Measurements from ENCODE around the gene SLX4IP. TPM values are rescaled to one million over a fixed set of nuclear protein-coding genes. Genes with fewer than 3 reads are reported as not detected.

Gene SLX4IP
- total RNA-seq, 1 donor from 2014 or later: 4.5 TPM

GRCh38 chr20:10489853-10490252 is 54.7 kb downstream of the SLX4IP start:
- H3K4me3 ChIP-seq: no peak overlapping the region
- H3K4me1 ChIP-seq: no peaks in the 10 kb centered on the region
- DNase-seq (ENCODE audit: low spot score in 2 of 2): no peak
- H3K27me3 ChIP-seq: no peaks in the 10 kb centered on the region
- no peaks in the 10 kb centered on the region for H3K36me3 ChIP-seq
- no peaks in the 10 kb centered on the region for H3K9me3 ChIP-seq
- TF ChIP-seq, protein P1, sequence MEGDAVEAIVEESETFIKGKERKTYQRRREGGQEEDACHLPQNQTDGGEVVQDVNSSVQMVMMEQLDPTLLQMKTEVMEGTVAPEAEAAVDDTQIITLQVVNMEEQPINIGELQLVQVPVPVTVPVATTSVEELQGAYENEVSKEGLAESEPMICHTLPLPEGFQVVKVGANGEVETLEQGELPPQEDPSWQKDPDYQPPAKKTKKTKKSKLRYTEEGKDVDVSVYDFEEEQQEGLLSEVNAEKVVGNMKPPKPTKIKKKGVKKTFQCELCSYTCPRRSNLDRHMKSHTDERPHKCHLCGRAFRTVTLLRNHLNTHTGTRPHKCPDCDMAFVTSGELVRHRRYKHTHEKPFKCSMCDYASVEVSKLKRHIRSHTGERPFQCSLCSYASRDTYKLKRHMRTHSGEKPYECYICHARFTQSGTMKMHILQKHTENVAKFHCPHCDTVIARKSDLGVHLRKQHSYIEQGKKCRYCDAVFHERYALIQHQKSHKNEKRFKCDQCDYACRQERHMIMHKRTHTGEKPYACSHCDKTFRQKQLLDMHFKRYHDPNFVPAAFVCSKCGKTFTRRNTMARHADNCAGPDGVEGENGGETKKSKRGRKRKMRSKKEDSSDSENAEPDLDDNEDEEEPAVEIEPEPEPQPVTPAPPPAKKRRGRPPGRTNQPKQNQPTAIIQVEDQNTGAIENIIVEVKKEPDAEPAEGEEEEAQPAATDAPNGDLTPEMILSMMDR (IDR thresholded peaks at IDR 0.05): no peak
- intact Hi-C loops (cut with DNase I): no loop called here
- no peak overlapping the region for H3K27ac ChIP-seq

DNA sequence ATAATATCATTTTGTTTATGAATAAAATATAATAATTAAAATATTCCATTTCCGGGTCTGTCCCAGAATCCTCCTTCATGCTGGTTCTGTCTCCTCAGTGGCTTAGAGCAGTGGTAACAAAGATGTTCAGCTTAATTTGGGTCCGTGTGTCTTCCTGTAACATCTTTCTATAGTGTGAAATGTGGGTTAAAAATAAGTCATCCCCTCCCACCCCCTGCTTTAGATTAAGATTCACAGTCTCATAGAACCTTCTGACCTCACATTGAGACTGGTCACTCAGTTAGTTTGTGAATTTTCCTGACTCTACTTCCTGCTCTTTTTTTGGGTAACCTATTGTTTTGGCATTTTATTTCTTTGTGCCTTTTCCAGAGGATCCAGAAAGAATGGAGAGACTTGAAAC is 55.2 kb downstream of the SLX4IP start:
- no peak overlapping the region for H3K4me3 ChIP-seq
- no peak overlapping the region for H3K27ac ChIP-seq
- H3K27me3 ChIP-seq: no peaks in the 10 kb centered on the region
- intact Hi-C loops (cut with DNase I): no loop called here
- no peak for DNase-seq (ENCODE audit: low spot score in 2 of 2)
- TF ChIP-seq, protein P1 (IDR thresholded peaks at IDR 0.05): no peak
- no peaks in the 10 kb centered on the region for H3K36me3 ChIP-seq
- H3K9me3 ChIP-seq: no peaks in the 10 kb centered on the region
- H3K4me1 ChIP-seq: no peaks in the 10 kb centered on the region

- TF ChIP-seq, protein P1 (IDR thresholded peaks at IDR 0.05): no peak
- H3K4me3 ChIP-seq: no peak overlapping the region
- DNase-seq (ENCODE audit: low spot score in 2 of 2): no peak
- no peaks in the 10 kb centered on the region for H3K36me3 ChIP-seq
- H3K9me3 ChIP-seq: no peaks in the 10 kb centered on the region
- intact Hi-C loops (cut with DNase I): no loop called here
- no peaks in the 10 kb centered on the region for H3K4me1 ChIP-seq
- H3K27me3 ChIP-seq: no peaks in the 10 kb centered on the region
- H3K27ac ChIP-seq: no peak overlapping the region
These were observed 55.6 kb downstream of the SLX4IP start for GRCh38 chr20:10490706-10491105.

- no peaks in the 10 kb centered on the region for H3K9me3 ChIP-seq
- H3K36me3 ChIP-seq: no peaks in the 10 kb centered on the region
- no peaks in the 10 kb centered on the region for H3K27me3 ChIP-seq
- H3K4me1 ChIP-seq: no peaks in the 10 kb centered on the region
- no peak for DNase-seq (ENCODE audit: low spot score in 2 of 2)
- intact Hi-C loops (cut with DNase I): no loop called here
- TF ChIP-seq, protein P1 (IDR thresholded peaks at IDR 0.05): no peak
- H3K27ac ChIP-seq: no peak overlapping the region
- H3K4me3 ChIP-seq: no peak overlapping the region
These were observed 57.0 kb downstream of the SLX4IP start for GRCh38 chr20:10492065-10492464.

- no peaks in the 10 kb centered on the region for H3K36me3 ChIP-seq
These were observed 57.7 kb downstream of the SLX4IP start for GRCh38 chr20:10492844-10493243.

More at GRCh38 chr20:10492844-10493243, 57.7 kb downstream of the SLX4IP start:
- no peaks in the 10 kb centered on the region for H3K4me1 ChIP-seq
- no peak overlapping the region for H3K4me3 ChIP-seq
- intact Hi-C loops (cut with DNase I): no loop called here
- no peaks in the 10 kb centered on the region for H3K9me3 ChIP-seq
- DNase-seq (ENCODE audit: low spot score in 2 of 2): no peak
- no peaks in the 10 kb centered on the region for H3K27me3 ChIP-seq
- TF ChIP-seq, protein P1 (IDR thresholded peaks at IDR 0.05): no peak
- H3K27ac ChIP-seq: no peak overlapping the region
